Liver (tissue), 9 donors: ENCODE measurements around the gene CEP250. TPM values are rescaled to one million over a fixed set of nuclear protein-coding genes. Genes with fewer than 3 reads are reported as not detected.

Source experiments
- DNase-seq: peaks from one replicate; pipeline ENCODE4 v3.0.0-alpha.2; 2017; ENCODE audit warnings: low spot score
- H3K27ac ChIP-seq, 2 donors: one replicate each; pipeline ENCODE4 v1.7.0; 2013; ENCODE audit warnings: inconsistent platforms in 2 of 2, low read length in 2 of 2, control low read depth in 1 of 2, low read depth in 1 of 2, mild to moderate bottlenecking in 1 of 2
- H3K27me3 ChIP-seq, 4 donors: one replicate each; pipeline versions ENCODE4 v1.6.1 to v1.7.0; 2013; ENCODE audit warnings: low read length in 3 of 4, inconsistent platforms in 1 of 4, mild to moderate bottlenecking in 1 of 4, moderate library complexity in 1 of 4; ENCODE audit not compliant: control insufficient read depth in 4 of 4, insufficient read depth in 4 of 4
- H3K36me3 ChIP-seq, 4 donors: one replicate each; pipeline versions ENCODE4 v1.6.1 to v1.7.0; 2013; ENCODE audit warnings: low read length in 3 of 4, mild to moderate bottlenecking in 3 of 4, low read depth in 1 of 4, moderate library complexity in 1 of 4; ENCODE audit not compliant: control insufficient read depth in 4 of 4, insufficient read depth in 3 of 4
- H3K4me1 ChIP-seq, 4 donors: one replicate each; pipeline versions ENCODE4 v1.6.1 to v1.7.0; 2013; ENCODE audit warnings: low read length in 3 of 4, mild to moderate bottlenecking in 3 of 4, moderate library complexity in 1 of 4; ENCODE audit not compliant: control insufficient read depth in 4 of 4, insufficient read depth in 4 of 4
- H3K4me3 ChIP-seq, 3 donors: one replicate each; pipeline versions ENCODE4 v1.6.1 to v1.7.0; 2013; ENCODE audit warnings: low read length in 3 of 3, control low read depth in 1 of 3, low read depth in 1 of 3, mild to moderate bottlenecking in 1 of 3
- H3K9ac ChIP-seq, 2 donors: one replicate each; pipeline ENCODE4 v1.7.0; 2013; ENCODE audit warnings: low read length in 2 of 2, mild to moderate bottlenecking in 2 of 2, moderate library complexity in 2 of 2, control low read depth in 1 of 2, low read depth in 1 of 2
- H3K9me3 ChIP-seq, 4 donors: one replicate each; pipeline versions ENCODE4 v1.6.1 to v1.7.0; 2013; ENCODE audit warnings: low read length in 3 of 4; ENCODE audit not compliant: control insufficient read depth in 4 of 4
- ATF3 ChIP-seq: IDR thresholded peaks from 2 replicates; pipeline ENCODE4 v1.6.1; 2016; ENCODE audit warnings: antibody characterized with exemption
- EGR1 ChIP-seq, 2 donors: IDR thresholded peaks; 2 replicates each; pipeline ENCODE4 v1.6.1; 2016 to 2018; ENCODE audit warnings: antibody characterized with exemption in 2 of 2, low read depth in 2 of 2
- FOXA1 ChIP-seq: IDR thresholded peaks from 2 replicates; pipeline ENCODE4 v1.6.1; 2016; ENCODE audit warnings: antibody characterized with exemption
- FOXA2 ChIP-seq: IDR thresholded peaks from 2 replicates; pipeline ENCODE4 v1.6.1; 2016; ENCODE audit warnings: antibody characterized with exemption
- GABPA ChIP-seq, 2 donors: IDR thresholded peaks in 1 of 2; conservative IDR thresholded peaks in 1 of 2; 2 replicates each; pipeline ENCODE4 v1.6.1; 2016; ENCODE audit warnings: antibody characterized with exemption in 2 of 2, mild to moderate bottlenecking in 1 of 2, moderate library complexity in 1 of 2
- HNF4A ChIP-seq, 2 donors: conservative IDR thresholded peaks; 2 replicates each; pipeline ENCODE4 v1.6.1; 2016; ENCODE audit warnings: antibody characterized with exemption in 2 of 2, mild to moderate bottlenecking in 2 of 2
- HNF4G ChIP-seq: IDR thresholded peaks from 2 replicates; pipeline ENCODE4 v1.6.1; 2016; ENCODE audit warnings: antibody characterized with exemption
- JUND ChIP-seq, 2 donors: IDR thresholded peaks; 2 replicates each; pipeline ENCODE4 v1.6.1; 2016; ENCODE audit warnings: antibody characterized with exemption in 2 of 2
- MAX ChIP-seq: IDR thresholded peaks from 2 replicates; pipeline ENCODE4 v1.6.1; 2016; ENCODE audit warnings: antibody characterized with exemption
- NR2F2 ChIP-seq: IDR thresholded peaks from 2 replicates; pipeline ENCODE4 v1.6.1; 2016; ENCODE audit warnings: antibody characterized with exemption
- RAD21 ChIP-seq, 2 donors: IDR thresholded peaks; 2 replicates each; pipeline ENCODE4 v1.6.1; 2016; ENCODE audit warnings: antibody characterized with exemption in 2 of 2, mild to moderate bottlenecking in 2 of 2
- RXRA ChIP-seq, 2 donors: IDR thresholded peaks; 2 replicates each; pipeline ENCODE4 v1.6.1; 2017 to 2018; ENCODE audit warnings: antibody characterized with exemption in 2 of 2, mild to moderate bottlenecking in 1 of 2
- SP1 ChIP-seq: IDR thresholded peaks from 2 replicates; pipeline ENCODE4 v1.6.1; 2018; ENCODE audit warnings: antibody characterized with exemption, mild to moderate bottlenecking
- TAF1 ChIP-seq: conservative IDR thresholded peaks from 2 replicates; pipeline ENCODE4 v1.6.1; 2016; ENCODE audit warnings: antibody characterized with exemption, mild to moderate bottlenecking
- YY1 ChIP-seq: IDR thresholded peaks from 2 replicates; pipeline ENCODE4 v1.6.1; 2016; ENCODE audit warnings: antibody characterized with exemption, mild to moderate bottlenecking
- ZBTB33 ChIP-seq: IDR thresholded peaks from 2 replicates; pipeline ENCODE4 v1.6.1; 2016; ENCODE audit warnings: antibody characterized with exemption
- WGBS: extraction: QIAGEN DNeasy Blood & Tissue Kit; methylation state at CpG from one replicate; pipeline ENCODE4 v1.1.7; 2013; 5-methylcytosine and 5-hydroxymethylcytosine counted together
- polyA plus RNA-seq, 2 donors: library from polyadenylated mRNA; stranded (reverse) in 1 of 2; unstranded in 1 of 2; fragments of 200-250 nt in 1 of 2; fragments of >200 nt in 1 of 2; fragmentation: Nextera tagmentation in 1 of 2; extraction: Ambion mirVana in 1 of 2; gene quantifications; one replicate each; pipeline versions ENCODE4 v1.2.1 to v1.2.3, GENCODE V29; 2013 to 2015
- total RNA-seq, 2 donors: library from RNA; depleted of rRNA; stranded (reverse); fragments of >200 nt; gene quantifications; one replicate each; pipeline ENCODE4 v1.2.3, GENCODE V29; 2014
- TF ChIP-seq, protein P1 (sequence below): fragments of 150-350 bp; IDR thresholded peaks from 2 replicates; pipeline ENCODE4 v1.5.1; 2017; ENCODE audit warnings: improper control_type of control experiment, low read depth, low read length; ENCODE audit not compliant: missing input control
- TF ChIP-seq, protein P2 (sequence below): IDR thresholded peaks from 2 replicates; pipeline ENCODE4 v1.6.1; 2016; ENCODE audit warnings: antibody characterized with exemption, mild to moderate bottlenecking
- donor health status: healthy.
- donor health status: healthy.
- donor health status: healthy.
- donor health status: healthy.
- donor health status: healthy.

Gene CEP250
- total and polyA plus RNA-seq, 4 donors, result 3.4 to 13.3 (median 8.3) TPM

GRCh38 chr20:35504751-35505150 is 49.4 kb downstream of the CEP250 start:
- Histone ChIP-seq H3K36me3 (peaks cover 6 to 83% (median 30%) of the 10 kb centered on the region in 4 donors), H3K9me3 (no peaks in the 10 kb centered on the region), H3K27me3 (no peaks in the 10 kb centered on the region), H3K9ac (no peak overlapping the region), H3K4me1 (no peaks in the 10 kb centered on the region), H3K27ac (no peak overlapping the region), H3K4me3 (no peak overlapping the region)
- TF ChIP-seq JUND (IDR thresholded peaks at IDR 0.05) (no peak), ATF3 (no peak), RAD21 (IDR thresholded peaks at IDR 0.05) (no peak), EGR1 (IDR thresholded peaks at IDR 0.05; ENCODE audit: low read depth in 2 of 2) (no peak)
- over 99% methylated on average over 5 of the region's 5 CpGs for WGBS
- DNase-seq, result no peak

DNA sequence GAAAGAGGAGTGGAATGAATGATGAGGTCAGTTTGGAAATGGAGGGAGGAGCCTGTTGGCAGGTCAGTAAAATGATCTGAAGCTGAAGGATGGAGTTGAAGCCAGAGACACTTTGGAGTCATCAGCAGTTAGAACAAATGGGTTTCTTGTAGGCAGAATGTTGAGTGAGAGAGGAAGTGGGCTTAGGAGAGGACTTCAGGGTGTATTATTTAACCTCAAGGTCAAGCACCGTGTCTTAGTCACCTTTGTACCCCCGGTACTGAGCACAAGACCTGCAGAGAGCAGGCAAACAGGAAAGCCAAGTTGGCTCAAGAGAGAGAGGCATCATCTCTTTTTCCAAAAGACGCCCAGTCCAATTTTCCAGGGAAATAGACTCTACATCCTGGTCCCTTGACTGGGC is 50.8 kb downstream of the CEP250 start:
- Histone ChIP-seq H3K4me1 (no peaks in the 10 kb centered on the region), H3K9me3 (no peaks in the 10 kb centered on the region), H3K36me3 (peaks cover 6 to 85% (median 31%) of the 10 kb centered on the region in 4 donors), H3K4me3 (no peak overlapping the region), H3K27ac (no peak overlapping the region), H3K27me3 (no peaks in the 10 kb centered on the region), H3K9ac (no peak overlapping the region)
- no peak for DNase-seq
- no peak for TF ChIP-seq FOXA2
- TF ChIP-seq RXRA (IDR thresholded peaks at IDR 0.05), result no peak
- TF ChIP-seq TAF1, result no peak
- no peak for TF ChIP-seq NR2F2
- TF ChIP-seq ATF3, result no peak
- TF ChIP-seq YY1, result no peak
- no peak for TF ChIP-seq MAX
- TF ChIP-seq ZBTB33, result no peak
- TF ChIP-seq HNF4G, result no peak
- no peak for TF ChIP-seq RAD21 (IDR thresholded peaks at IDR 0.05)
- TF ChIP-seq, protein P1, sequence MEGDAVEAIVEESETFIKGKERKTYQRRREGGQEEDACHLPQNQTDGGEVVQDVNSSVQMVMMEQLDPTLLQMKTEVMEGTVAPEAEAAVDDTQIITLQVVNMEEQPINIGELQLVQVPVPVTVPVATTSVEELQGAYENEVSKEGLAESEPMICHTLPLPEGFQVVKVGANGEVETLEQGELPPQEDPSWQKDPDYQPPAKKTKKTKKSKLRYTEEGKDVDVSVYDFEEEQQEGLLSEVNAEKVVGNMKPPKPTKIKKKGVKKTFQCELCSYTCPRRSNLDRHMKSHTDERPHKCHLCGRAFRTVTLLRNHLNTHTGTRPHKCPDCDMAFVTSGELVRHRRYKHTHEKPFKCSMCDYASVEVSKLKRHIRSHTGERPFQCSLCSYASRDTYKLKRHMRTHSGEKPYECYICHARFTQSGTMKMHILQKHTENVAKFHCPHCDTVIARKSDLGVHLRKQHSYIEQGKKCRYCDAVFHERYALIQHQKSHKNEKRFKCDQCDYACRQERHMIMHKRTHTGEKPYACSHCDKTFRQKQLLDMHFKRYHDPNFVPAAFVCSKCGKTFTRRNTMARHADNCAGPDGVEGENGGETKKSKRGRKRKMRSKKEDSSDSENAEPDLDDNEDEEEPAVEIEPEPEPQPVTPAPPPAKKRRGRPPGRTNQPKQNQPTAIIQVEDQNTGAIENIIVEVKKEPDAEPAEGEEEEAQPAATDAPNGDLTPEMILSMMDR, result no peak
- TF ChIP-seq EGR1 (IDR thresholded peaks at IDR 0.05; ENCODE audit: low read depth in 2 of 2), result no peak
- TF ChIP-seq, protein P2, sequence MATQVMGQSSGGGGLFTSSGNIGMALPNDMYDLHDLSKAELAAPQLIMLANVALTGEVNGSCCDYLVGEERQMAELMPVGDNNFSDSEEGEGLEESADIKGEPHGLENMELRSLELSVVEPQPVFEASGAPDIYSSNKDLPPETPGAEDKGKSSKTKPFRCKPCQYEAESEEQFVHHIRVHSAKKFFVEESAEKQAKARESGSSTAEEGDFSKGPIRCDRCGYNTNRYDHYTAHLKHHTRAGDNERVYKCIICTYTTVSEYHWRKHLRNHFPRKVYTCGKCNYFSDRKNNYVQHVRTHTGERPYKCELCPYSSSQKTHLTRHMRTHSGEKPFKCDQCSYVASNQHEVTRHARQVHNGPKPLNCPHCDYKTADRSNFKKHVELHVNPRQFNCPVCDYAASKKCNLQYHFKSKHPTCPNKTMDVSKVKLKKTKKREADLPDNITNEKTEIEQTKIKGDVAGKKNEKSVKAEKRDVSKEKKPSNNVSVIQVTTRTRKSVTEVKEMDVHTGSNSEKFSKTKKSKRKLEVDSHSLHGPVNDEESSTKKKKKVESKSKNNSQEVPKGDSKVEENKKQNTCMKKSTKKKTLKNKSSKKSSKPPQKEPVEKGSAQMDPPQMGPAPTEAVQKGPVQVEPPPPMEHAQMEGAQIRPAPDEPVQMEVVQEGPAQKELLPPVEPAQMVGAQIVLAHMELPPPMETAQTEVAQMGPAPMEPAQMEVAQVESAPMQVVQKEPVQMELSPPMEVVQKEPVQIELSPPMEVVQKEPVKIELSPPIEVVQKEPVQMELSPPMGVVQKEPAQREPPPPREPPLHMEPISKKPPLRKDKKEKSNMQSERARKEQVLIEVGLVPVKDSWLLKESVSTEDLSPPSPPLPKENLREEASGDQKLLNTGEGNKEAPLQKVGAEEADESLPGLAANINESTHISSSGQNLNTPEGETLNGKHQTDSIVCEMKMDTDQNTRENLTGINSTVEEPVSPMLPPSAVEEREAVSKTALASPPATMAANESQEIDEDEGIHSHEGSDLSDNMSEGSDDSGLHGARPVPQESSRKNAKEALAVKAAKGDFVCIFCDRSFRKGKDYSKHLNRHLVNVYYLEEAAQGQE, result no peak
- TF ChIP-seq FOXA1, result no peak
- TF ChIP-seq SP1, result no peak
- TF ChIP-seq JUND (IDR thresholded peaks at IDR 0.05), result no peak
- TF ChIP-seq HNF4A (conservative IDR thresholded peaks at IDR 0.05), result no peak
- no peak for TF ChIP-seq GABPA (IDR thresholded peaks at IDR 0.05 in 1 of 2, conservative IDR thresholded peaks at IDR 0.05 in 1 of 2)
- WGBS, result 89% methylated on average over 3 of the region's 3 CpGs
